ENCODE data around the gene PCK1.

PCK1 gene

GRCh38 chr20:57536771-57537724 lies 23.9 kb upstream of the PCK1 start:
- DNase-seq, result no peak

- no peak for DNase-seq
Measured at GRCh38 chr20:57537822-57538221, 23.1 kb upstream of the PCK1 start.

GRCh38 chr20:57539889-57540288 lies 21.0 kb upstream of the PCK1 start:
- DNase-seq, result no peak

- no peak for DNase-seq
Measured at GRCh38 chr20:57540890-57541580, 19.9 kb upstream of the PCK1 start.

GRCh38 chr20:57543754-57544153 lies 17.2 kb upstream of the PCK1 start:
- DNase-seq, result no peak

- DNase-seq, result no peak
Measured at GRCh38 chr20:57544838-57545564, 15.9 kb upstream of the PCK1 start.

GRCh38 chr20:57545927-57546662 lies 14.8 kb upstream of the PCK1 start:
- no peak for DNase-seq

GRCh38 chr20:57546956-57547649 lies 13.8 kb upstream of the PCK1 start:
- no peak for DNase-seq

GRCh38 chr20:57548177-57549058 lies 12.5 kb upstream of the PCK1 start:
- DNase-seq, result no peak

- no peak for DNase-seq
Measured at GRCh38 chr20:57552471-57552870, 8.4 kb upstream of the PCK1 start.

- no peak for DNase-seq
Measured at GRCh38 chr20:57553376-57554018, 7.4 kb upstream of the PCK1 start.

GRCh38 chr20:57555457-57556184 lies 5.3 kb upstream of the PCK1 start:
- no peak for DNase-seq

GRCh38 chr20:57556980-57557274 lies 4.0 kb upstream of the PCK1 start:
- DNase-seq, result no peak

- no peak for DNase-seq
Measured at GRCh38 chr20:57557926-57558613, 2.8 kb upstream of the PCK1 start.

- no peak for DNase-seq
Measured at GRCh38 chr20:57558614-57559288, 2.2 kb upstream of the PCK1 start.

- DNase-seq, result no peak
Measured at GRCh38 chr20:57559289-57559634, 1.6 kb upstream of the PCK1 start.

GRCh38 chr20:57559658-57560553 lies 1.0 kb upstream of the PCK1 start:
- no peak for DNase-seq
